GM12891 (cell line): ENCODE measurements around the gene ENOX1.

Source experiments
- DNase-seq: peaks from one replicate; pipeline ENCODE4 v3.0.0; 2011; ENCODE audit warnings: low spot score; ENCODE audit not compliant: insufficient read length
- FAIRE-seq: peaks from 2 replicates; lab custom pipeline; 2011; peaks lifted over from hg19 to GRCh38; lab: Jason Lieb, UNC
- PAX5 ChIP-seq: IDR thresholded peaks from 2 replicates; pipeline ENCODE4 v1.6.1; 2011; ENCODE audit warnings: low read length, moderate library complexity, mild to moderate bottlenecking; ENCODE audit not compliant: insufficient read depth, severe bottlenecking
- POLR2A ChIP-seq: IDR thresholded peaks from 2 replicates; pipeline ENCODE4 v1.6.1; 2011; ENCODE audit warnings: low read depth, low read length, control low read depth
- POLR2AphosphoS5 ChIP-seq: IDR thresholded peaks from 2 replicates; pipeline ENCODE4 v1.6.1; 2011; ENCODE audit warnings: low read depth, low read length, control low read depth
- POU2F2 ChIP-seq: IDR thresholded peaks from 2 replicates; pipeline ENCODE4 v1.6.1; 2011; ENCODE audit warnings: low read depth, mild to moderate bottlenecking, control low read depth, low read length, moderate library complexity
- SPI1 ChIP-seq: IDR thresholded peaks from 2 replicates; pipeline ENCODE4 v1.6.1; 2011; ENCODE audit warnings: low read depth, low read length, control low read depth
- TAF1 ChIP-seq: IDR thresholded peaks from 2 replicates; pipeline ENCODE4 v1.6.1; 2011; ENCODE audit warnings: low read depth, low read length, control low read depth

The ENOX1 gene

DNA sequence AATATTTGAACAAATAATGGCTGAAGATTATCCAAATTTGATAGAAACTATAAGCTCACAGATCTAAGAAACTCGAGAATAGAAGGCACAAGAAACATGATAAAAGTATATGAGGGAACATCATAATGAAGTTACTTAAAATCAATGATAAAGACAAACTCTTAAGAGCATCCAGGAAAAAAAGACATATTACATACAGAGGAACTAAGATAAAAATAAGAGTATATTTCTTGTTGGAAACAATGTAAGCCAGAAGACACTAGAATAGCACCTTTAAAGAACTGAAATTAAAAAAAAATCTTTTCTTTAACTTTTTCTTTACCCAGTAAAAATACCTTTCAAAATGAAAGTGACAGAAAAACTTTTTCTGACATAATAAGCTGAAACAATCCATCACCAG is 407.0 kb downstream of the ENOX1 start:
- no peak for FAIRE-seq

GRCh38 chr13:43377973-43378372 is 408.8 kb downstream of the ENOX1 start:
- DNase-seq = no peak
- no peak for TF ChIP-seq SPI1
- TF ChIP-seq PAX5 = no peak
- TF ChIP-seq TAF1 = no peak
- TF ChIP-seq POU2F2 = no peak
- no peak for FAIRE-seq

More for the DNA sequence above, 407.0 kb downstream of the ENOX1 start:
- TF ChIP-seq POU2F2 = no peak
- no peak for TF ChIP-seq SPI1
- no peak for TF ChIP-seq POLR2A
- no peak for TF ChIP-seq TAF1
- no peak for TF ChIP-seq POLR2AphosphoS5
- no peak for TF ChIP-seq PAX5
- DNase-seq = no peak

DNA sequence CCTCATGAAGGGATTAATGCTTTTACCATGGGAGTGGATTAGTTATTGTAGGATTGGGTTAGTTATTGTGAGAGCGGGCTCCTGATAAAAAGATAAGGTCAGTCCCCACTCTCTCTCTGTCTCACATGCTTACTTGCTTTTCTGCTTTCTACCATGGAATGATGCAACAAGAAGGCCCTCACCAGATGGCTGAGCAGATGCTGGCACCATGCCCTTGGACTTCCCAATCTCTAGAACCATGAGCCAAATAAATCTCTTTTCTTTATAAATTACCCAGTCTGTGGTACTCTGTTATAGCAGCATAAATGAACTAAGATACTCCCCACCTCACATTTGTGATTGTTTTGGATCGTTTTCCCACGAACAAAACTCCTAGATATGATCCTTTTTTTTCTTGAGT is 409.6 kb downstream of the ENOX1 start:
- no peak for DNase-seq
- FAIRE-seq = no peak
- TF ChIP-seq TAF1 (no peak), SPI1 (no peak), POU2F2 (no peak), POLR2AphosphoS5 (no peak), PAX5 (no peak), POLR2A (no peak)

DNA sequence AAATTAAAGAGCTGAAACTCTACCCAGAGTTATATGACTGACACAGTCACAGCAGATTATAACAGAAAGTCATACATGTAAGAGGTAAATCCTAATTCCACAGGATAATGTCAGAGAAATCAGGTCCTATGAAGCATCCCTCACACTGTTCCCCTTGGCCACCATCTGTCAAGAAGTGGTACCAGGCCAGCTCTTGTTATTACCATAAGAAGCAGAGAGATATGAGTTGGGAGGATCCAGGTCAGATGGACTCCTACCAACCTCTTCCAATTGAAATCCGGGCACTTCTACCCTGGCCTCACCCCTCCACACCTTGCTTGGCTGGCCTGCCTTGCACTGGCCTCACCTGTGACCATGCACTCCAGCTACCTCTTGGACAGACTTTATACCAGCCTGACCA is 410.2 kb downstream of the ENOX1 start:
- TF ChIP-seq POLR2AphosphoS5 = no peak
- TF ChIP-seq SPI1 = no peak
- no peak for TF ChIP-seq POU2F2
- TF ChIP-seq TAF1 = no peak
- FAIRE-seq (no peak), DNase-seq (no peak)

GRCh38 chr13:43375797-43376465 is 410.8 kb downstream of the ENOX1 start:
- DNase-seq = no peak
- TF ChIP-seq SPI1 (no peak), POLR2A (no peak), TAF1 (no peak), PAX5 (no peak), POU2F2 (no peak)
- FAIRE-seq = no peak

DNA sequence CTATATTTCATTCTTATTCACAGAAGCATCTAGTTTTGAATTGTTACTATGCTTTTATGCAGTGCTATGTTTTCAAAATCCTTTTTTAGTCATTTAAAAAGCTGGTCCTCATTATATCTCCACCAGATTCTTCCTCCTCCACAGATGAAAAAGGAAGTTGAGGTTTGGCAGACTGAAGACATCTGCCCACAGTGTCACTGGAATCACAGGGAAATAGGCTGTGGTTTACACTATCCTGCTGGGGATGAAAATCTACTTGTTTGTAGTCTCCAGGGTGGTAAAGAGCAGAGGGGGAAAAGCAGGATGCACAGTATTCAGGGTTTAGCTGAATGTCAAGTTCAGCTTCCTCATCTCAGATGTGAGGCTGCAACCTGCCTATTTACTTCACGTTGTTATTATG is 412.2 kb downstream of the ENOX1 start:
- peak; percentile 5 for FAIRE-seq
- TF ChIP-seq POU2F2 (no peak), POLR2A (no peak), POLR2AphosphoS5 (no peak), PAX5 (no peak), TAF1 (no peak), SPI1 (no peak)
- no peak for DNase-seq

DNA sequence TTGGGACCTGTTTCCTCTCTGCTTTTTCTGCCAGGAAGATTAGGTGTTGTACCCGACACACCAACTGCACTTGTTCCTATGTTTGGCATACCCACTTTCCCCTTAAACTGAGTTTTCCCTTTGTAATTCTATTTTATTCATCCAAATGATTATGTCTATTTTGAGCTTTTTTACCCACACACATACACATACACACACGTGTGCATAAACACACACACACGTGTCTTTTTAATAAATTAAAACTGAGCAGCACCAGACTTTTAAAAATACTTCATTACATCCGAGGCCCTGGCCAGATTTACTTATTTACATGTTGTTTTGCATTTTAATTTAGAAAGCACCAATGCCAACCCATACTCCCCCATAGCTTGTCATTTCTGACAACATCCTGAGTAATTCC is 413.4 kb downstream of the ENOX1 start:
- no peak for TF ChIP-seq TAF1
- no peak for TF ChIP-seq PAX5
- TF ChIP-seq SPI1 = no peak
- TF ChIP-seq POLR2AphosphoS5 = no peak
- no peak for TF ChIP-seq POU2F2
- FAIRE-seq = no peak
- no peak for DNase-seq

DNA sequence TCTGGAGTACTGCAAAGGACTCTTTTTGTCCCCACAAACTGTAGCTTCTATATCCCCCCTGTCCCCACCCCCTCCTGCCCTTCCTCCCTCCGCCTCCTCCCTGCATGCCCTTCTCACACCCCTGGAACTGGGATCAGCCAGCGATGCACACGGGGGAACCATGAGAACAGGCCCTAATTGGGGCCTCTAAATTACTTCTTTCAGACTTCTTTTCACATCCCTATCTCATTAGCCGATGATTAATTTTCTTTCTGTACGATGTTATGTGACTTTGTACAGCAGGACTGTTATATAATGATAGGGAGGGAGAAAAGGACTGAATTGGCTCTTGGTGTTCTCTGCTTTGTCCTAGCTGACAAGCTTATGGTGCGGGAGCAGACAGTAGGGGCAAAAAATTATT is 415.9 kb downstream of the ENOX1 start:
- TF ChIP-seq POLR2A (no peak), PAX5 (no peak)
- no peak for FAIRE-seq
- DNase-seq = no peak

DNA sequence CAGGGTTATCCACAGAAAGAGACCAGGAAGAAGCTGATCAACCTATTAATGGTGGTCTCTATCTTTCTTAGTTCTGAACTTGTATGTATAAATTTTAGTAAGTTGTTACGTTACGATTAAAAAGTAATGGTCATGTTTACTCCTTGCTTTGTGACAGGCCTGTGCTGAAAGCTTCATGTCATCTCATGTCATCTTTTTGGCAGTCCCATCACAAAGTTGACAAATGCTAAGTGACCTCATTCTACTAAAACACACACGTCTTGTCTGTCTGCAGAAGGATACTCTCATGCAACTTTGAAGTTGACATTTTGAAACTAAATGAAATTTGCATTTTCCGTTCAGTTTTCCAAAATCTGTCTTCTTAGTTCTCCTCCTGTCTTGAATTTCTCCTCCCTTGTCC is 417.5 kb downstream of the ENOX1 start:
- DNase-seq (no peak), FAIRE-seq (no peak)
- TF ChIP-seq POLR2AphosphoS5 (no peak), POU2F2 (no peak), POLR2A (no peak), TAF1 (no peak), PAX5 (no peak), SPI1 (no peak)

DNA sequence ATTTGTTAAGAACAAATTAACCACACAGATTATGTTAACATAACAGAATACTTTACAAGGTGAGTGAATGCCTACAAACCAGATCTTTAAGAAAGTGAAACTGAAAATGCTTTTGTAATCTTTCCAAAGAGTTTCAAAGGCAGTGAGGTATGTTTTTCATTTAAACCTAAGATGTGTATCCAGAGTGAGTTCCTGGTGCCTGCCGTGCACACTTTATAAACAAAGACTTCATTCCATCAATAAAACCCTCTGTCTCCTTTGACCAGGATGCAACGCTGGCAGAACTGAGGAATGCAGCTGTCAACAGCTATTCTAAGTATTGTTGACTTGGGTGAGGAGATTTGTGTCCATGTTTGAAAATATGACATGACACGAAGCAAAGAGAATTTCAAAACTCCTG is 418.8 kb downstream of the ENOX1 start:
- TF ChIP-seq POU2F2 = no peak
- TF ChIP-seq PAX5 = no peak
- TF ChIP-seq SPI1 = no peak
- TF ChIP-seq TAF1 = no peak
- no peak for TF ChIP-seq POLR2AphosphoS5
- TF ChIP-seq POLR2A = no peak
- FAIRE-seq (peak; percentile 61), DNase-seq (no peak)

- FAIRE-seq (no peak), DNase-seq (no peak)
- TF ChIP-seq PAX5 = no peak
- TF ChIP-seq POU2F2 = no peak
- TF ChIP-seq POLR2A = no peak
Measured at GRCh38 chr13:43365039-43365344, 421.8 kb downstream of the ENOX1 start.
